ENCODE data around the gene SYT12. TPM values are rescaled to one million over a fixed set of nuclear protein-coding genes. Genes with fewer than 3 reads are reported as not detected.

SYT12 gene
- total RNA-seq, 2 donors from 2014 or later: 0.91 to 1.1 TPM

- Histone ChIP-seq H3K4me3 (ENCODE audit: low read length) (no peak overlapping the region), H3K9ac (ENCODE audit: extremely low read depth, low read length, poor library complexity, severe bottlenecking) (no peak overlapping the region), H3K36me3 (ENCODE audit: control insufficient read depth, insufficient read depth, low read length) (no peaks in the 10 kb centered on the region), H3K27ac (ENCODE audit: low read depth, low read length) (no peak overlapping the region), H3K27me3 (ENCODE audit: control insufficient read depth, insufficient read depth, low read length, poor library complexity, severe bottlenecking) (no peaks in the 10 kb centered on the region), H3K4me1 (ENCODE audit: control insufficient read depth, insufficient read depth, low read length) (peaks cover 21% of the 10 kb centered on the region), H3K9me3 (ENCODE audit: control insufficient read depth, low read length) (no peaks in the 10 kb centered on the region)
- TF ChIP-seq CTCF (conservative IDR thresholded peaks at IDR 0.05): no peak
- Mint-ChIP-seq H3K27me3 (ENCODE audit: insufficient read depth) (no peaks in the 10 kb centered on the region), H3K9me3 (no peaks in the 10 kb centered on the region), H3K4me1 (peaks cover 12% of the 10 kb centered on the region), H3K27ac (no peak overlapping the region), H3K4me3 (no peak overlapping the region), H3K36me3 (ENCODE audit: low read depth) (peaks cover 3% of the 10 kb centered on the region)
- WGBS, 2 experiments (ENCODE audit: insufficient coverage in 1 of 2, insufficient read length in 1 of 2): 92% methylated on average over 3 of the region's 3 CpGs; no CpG with 5 or more reads in 1 of the 2 experiments
- no peak for DNase-seq
Observed at GRCh38 chr11:67059671-67060070, 36.7 kb downstream of the SYT12 start.

- 87 to 91% methylated on average over 5 to 7 of the region's 7 CpGs for WGBS, 2 experiments (ENCODE audit: insufficient coverage in 1 of 2, insufficient read length in 1 of 2)
- H3K4me3 Mint-ChIP-seq: no peak overlapping the region
- H3K36me3 Mint-ChIP-seq (ENCODE audit: low read depth): peaks cover 3% of the 10 kb centered on the region
- no peak overlapping the region for H3K9ac ChIP-seq (ENCODE audit: extremely low read depth, low read length, poor library complexity, severe bottlenecking)
- no peak for TF ChIP-seq CTCF (conservative IDR thresholded peaks at IDR 0.05)
- no peak overlapping the region for H3K27ac ChIP-seq (ENCODE audit: low read depth, low read length)
- no peak overlapping the region for H3K4me3 ChIP-seq (ENCODE audit: low read length)
- H3K27me3 ChIP-seq (ENCODE audit: control insufficient read depth, insufficient read depth, low read length, poor library complexity, severe bottlenecking): no peaks in the 10 kb centered on the region
- DNase-seq: no peak
- H3K9me3 Mint-ChIP-seq: no peaks in the 10 kb centered on the region
- no peaks in the 10 kb centered on the region for H3K27me3 Mint-ChIP-seq (ENCODE audit: insufficient read depth)
- no peak overlapping the region for H3K27ac Mint-ChIP-seq
- no peaks in the 10 kb centered on the region for H3K36me3 ChIP-seq (ENCODE audit: control insufficient read depth, insufficient read depth, low read length)
- H3K4me1 ChIP-seq (ENCODE audit: control insufficient read depth, insufficient read depth, low read length): peaks cover 19% of the 10 kb centered on the region
- H3K4me1 Mint-ChIP-seq: peaks cover 12% of the 10 kb centered on the region
- no peaks in the 10 kb centered on the region for H3K9me3 ChIP-seq (ENCODE audit: control insufficient read depth, low read length)
Observed at GRCh38 chr11:67060111-67060522, 37.2 kb downstream of the SYT12 start.

GRCh38 chr11:67062526-67063373 lies 39.8 kb downstream of the SYT12 start:
- Histone ChIP-seq H3K9me3 (ENCODE audit: control insufficient read depth, low read length) (no peaks in the 10 kb centered on the region), H3K9ac (ENCODE audit: extremely low read depth, low read length, poor library complexity, severe bottlenecking) (no peak overlapping the region), H3K4me1 (ENCODE audit: control insufficient read depth, insufficient read depth, low read length) (peaks cover 10% of the 10 kb centered on the region), H3K4me3 (ENCODE audit: low read length) (no peak overlapping the region), H3K27me3 (ENCODE audit: control insufficient read depth, insufficient read depth, low read length, poor library complexity, severe bottlenecking) (no peaks in the 10 kb centered on the region), H3K36me3 (ENCODE audit: control insufficient read depth, insufficient read depth, low read length) (no peaks in the 10 kb centered on the region), H3K27ac (ENCODE audit: low read depth, low read length) (no peak overlapping the region)
- Mint-ChIP-seq H3K4me1 (peaks cover 5% of the 10 kb centered on the region), H3K27ac (no peak overlapping the region), H3K36me3 (ENCODE audit: low read depth) (peaks cover 9% of the 10 kb centered on the region), H3K4me3 (no peak overlapping the region), H3K9me3 (no peaks in the 10 kb centered on the region), H3K27me3 (ENCODE audit: insufficient read depth) (no peaks in the 10 kb centered on the region)
- DNase-seq: no peak
- 90 to 94% methylated on average over 8 to 13 of the region's 13 CpGs for WGBS, 2 experiments (ENCODE audit: insufficient coverage in 1 of 2, insufficient read length in 1 of 2)
- TF ChIP-seq CTCF (conservative IDR thresholded peaks at IDR 0.05): no peak

All from endodermal cell (in vitro differentiated cells).